ENCODE results near the gene LRFN5. TPM values are rescaled to one million over a fixed set of nuclear protein-coding genes. Genes with fewer than 3 reads are reported as not detected.

Gene LRFN5
- total and polyA plus RNA-seq, 2 of the 8 experiments (the other 6 are each of a cell fraction or from before 2014, with no cell fraction given): 0.85 to 4.7 TPM

GRCh38 chr14:41743140-41743539 is 136.5 kb downstream of the LRFN5 start:
- no peak overlapping the region for H2BK5ac ChIP-seq (ENCODE audit: low read depth, low read length)

More at GRCh38 chr14:41743140-41743539, 136.5 kb downstream of the LRFN5 start:
- Histone ChIP-seq H3K23me2 (ENCODE audit: low read depth, low read length) (no peaks in the 10 kb centered on the region), H2BK20ac (ENCODE audit: low read length) (no peak overlapping the region), H3K4me1 (replicated peaks in 1 of 4; ENCODE audit: control insufficient read depth in 3 of 4, insufficient read depth in 4 of 4, low read length in 3 of 4) (no peaks in the 10 kb centered on the region), H4K91ac (replicated peaks; ENCODE audit: insufficient read length, low read length) (no peak overlapping the region), H4K8ac (ENCODE audit: extremely low read depth, insufficient read depth, low read length) (no peak overlapping the region), H3K23ac (ENCODE audit: insufficient read length) (no peak overlapping the region), H3K18ac (ENCODE audit: extremely low read depth, low read length) (no peak overlapping the region), H3K56ac (replicated peaks; ENCODE audit: insufficient read length, low read depth, low read length) (no peak overlapping the region), H3K4me2 (ENCODE audit: insufficient read depth in 1 of 2, low read depth in 2 of 2, low read length in 2 of 2) (no peak overlapping the region), H3K27ac (ENCODE audit: low read depth, low read length) (no peak overlapping the region), H2AK5ac (ENCODE audit: low read depth, low read length) (no peak overlapping the region), H3K36me3 (ENCODE audit: control insufficient read depth in 2 of 4, insufficient read depth in 4 of 4, low read length in 3 of 4) (no peaks in the 10 kb centered on the region), H2AFZ (ENCODE audit: low read length) (no peak overlapping the region), H4K20me1 (replicated peaks in 1 of 2; ENCODE audit: control insufficient read depth in 1 of 2, insufficient read depth in 2 of 2, low read length in 2 of 2) (no peaks in the 10 kb centered on the region), H3K4me3 (ENCODE audit: extremely low read depth in 1 of 4, insufficient read depth in 2 of 4, low read depth in 3 of 4, low read length in 4 of 4) (no peak overlapping the region), H2BK12ac (ENCODE audit: low read depth, low read length) (no peak overlapping the region), H3K79me1 (ENCODE audit: low read depth, low read length) (no peaks in the 10 kb centered on the region), H2BK15ac (ENCODE audit: low read length) (no peak overlapping the region), H3K27me3 (replicated peaks in 1 of 4; ENCODE audit: control insufficient read depth in 3 of 4, extremely low read depth in 1 of 4, insufficient read depth in 3 of 4, low read length in 3 of 4) (no peaks in the 10 kb centered on the region), H3K79me2 (ENCODE audit: control insufficient read depth in 1 of 2, insufficient read depth in 2 of 2, low read length in 2 of 2) (no peaks in the 10 kb centered on the region), H3K4ac (replicated peaks; ENCODE audit: insufficient read length, low read depth, low read length) (no peak overlapping the region), H3K14ac (ENCODE audit: insufficient read length) (no peak overlapping the region), H3K9ac (replicated peaks in 1 of 4; ENCODE audit: extremely low read depth in 1 of 4, low read depth in 3 of 4, low read length in 3 of 4) (no peak overlapping the region), H4K5ac (ENCODE audit: insufficient read length, low read depth, low read length) (no peak overlapping the region), H3K9me3 (ENCODE audit: insufficient read depth in 2 of 2, low read depth in 1 of 2, low read length in 1 of 2) (no peaks in the 10 kb centered on the region), H2BK120ac (replicated peaks; ENCODE audit: low read depth, low read length) (no peak overlapping the region)
- ChIA-PET POLR2A (ENCODE audit: partially characterized antibody) (no interaction called here), CTCF (ENCODE audit: partially characterized antibody) (interaction anchor here (1.2 kb wide), 1 partner anchor 12 kb away, joined by 3 read pairs; no protein-coding TSS in a partner anchor)
- WGBS, 2 experiments (ENCODE audit: extremely low coverage in 1 of 2, insufficient coverage in 1 of 2, insufficient read length in 1 of 2, insufficient replicate concordance in 2 of 2, low coverage in 1 of 2, low lambda C conversion rate in 2 of 2, missing lambda C conversion rate in 1 of 2): 88% methylated on average over 2 of the region's 2 CpGs; no CpG with 5 or more reads in 1 of the 2 experiments
- no peak for DNase-seq (ENCODE audit: low read depth in 1 of 2, low spot score in 2 of 2)
- no peak for FAIRE-seq

Measured in H1 (cell line).